H54 (cell line): ENCODE data around the gene LENG8.
"Not testable (repeated sequence)": the region's sequence is repeated elsewhere in the genome, so short reads cannot be mapped to it uniquely, and the experiment has no call there.

Experiments used
- DNase-seq: peaks from one replicate; pipeline ENCODE4 v3.0.0; 2011; ENCODE audit warnings: low spot score, mixed read lengths; ENCODE audit not compliant: insufficient read length
- FAIRE-seq: peaks from 3 replicates; lab custom pipeline; 2011; peaks lifted over from hg19 to GRCh38; lab: Jason Lieb, UNC
- POLR2A ChIP-seq: IDR thresholded peaks from 2 replicates; pipeline ENCODE4 v1.6.1; 2011; ENCODE audit warnings: low read depth, mild to moderate bottlenecking, low read length

LENG8 gene

GRCh38 chr19:54507824-54508223 is 58.8 kb downstream of the LENG8 start:
- no peak for TF ChIP-seq POLR2A
- FAIRE-seq (no peak), DNase-seq (no peak)

DNA sequence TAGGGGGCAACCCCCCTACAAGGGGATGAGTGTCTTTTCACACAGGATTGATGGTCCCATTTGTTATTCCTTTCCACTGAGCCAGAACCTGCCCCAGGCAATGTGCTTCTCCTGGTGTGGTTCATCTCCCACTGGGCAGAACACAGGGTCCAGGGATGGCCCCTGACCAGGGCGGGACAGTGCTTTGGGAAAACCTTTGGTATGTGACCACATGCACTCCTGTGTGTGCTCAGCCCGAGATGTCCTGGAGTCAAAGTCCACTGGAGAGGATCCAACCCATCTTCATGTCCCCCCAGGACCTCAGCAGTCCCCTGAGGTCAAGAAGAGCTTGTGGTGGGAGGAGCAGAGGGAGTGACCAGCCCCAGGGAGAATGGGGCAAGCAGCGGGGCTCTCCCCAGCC is 59.5 kb downstream of the LENG8 start:
- not testable (repeated sequence) for FAIRE-seq, DNase-seq

DNA sequence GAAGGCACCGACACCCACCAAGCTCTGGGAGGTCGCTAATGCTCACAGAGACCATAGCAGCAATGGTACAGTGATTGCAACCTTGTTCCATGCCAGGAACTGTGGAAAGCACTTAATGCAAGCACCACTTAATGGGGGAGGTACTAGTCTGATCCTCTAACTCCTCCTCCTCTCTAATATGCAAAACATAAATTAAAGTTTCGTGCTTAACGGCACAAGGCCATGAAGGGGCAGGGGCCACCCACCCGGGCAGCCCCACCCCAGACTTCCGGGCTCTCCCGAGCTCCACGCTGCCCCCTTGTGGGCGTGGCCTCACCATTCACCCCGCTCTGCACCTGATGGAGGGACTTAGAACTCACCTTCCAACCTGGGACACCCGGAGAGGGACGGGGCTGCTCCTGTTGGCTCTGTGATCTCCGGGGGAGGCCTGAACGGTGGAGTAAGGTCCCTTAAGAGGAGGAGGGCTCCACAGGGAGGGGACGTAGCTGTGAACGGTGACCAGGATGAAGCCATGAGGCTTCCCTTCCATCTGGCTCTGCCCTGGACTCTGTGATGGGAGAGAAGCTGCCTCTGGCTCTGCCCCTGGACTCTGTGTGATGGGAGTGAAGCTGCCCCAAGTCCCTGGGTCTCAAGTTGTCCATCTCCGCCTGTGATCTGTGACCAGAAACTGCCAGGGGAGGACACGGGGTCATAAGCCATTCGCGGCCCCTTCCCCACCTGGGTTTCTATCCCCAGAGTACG is 60.4 kb downstream of the LENG8 start:
- not testable (repeated sequence) for FAIRE-seq, DNase-seq
